Neural progenitor cell (in vitro differentiated cells): ENCODE data around the gene TUBA8.

Source experiments
- EZH2 ChIP-seq: fragments of 200-600 bp; sonication (generic); IDR thresholded peaks from 2 replicates; pipeline ENCODE4 v1.6.1; 2017; ENCODE audit warnings: antibody characterized with exemption, mild to moderate bottlenecking, moderate library complexity
- EZH2phosphoT487 ChIP-seq: fragments of 200-600 bp; sonication (generic); IDR thresholded peaks from 2 replicates; pipeline ENCODE4 v1.6.1; 2017; ENCODE audit warnings: antibody characterized with exemption
- TF ChIP-seq, protein P1 (sequence below): fragments of 200-600 bp; sonication (generic); IDR thresholded peaks from 2 replicates; pipeline ENCODE4 v1.5.1; 2017; ENCODE audit warnings: antibody characterized with exemption, mild to moderate bottlenecking

DNA sequence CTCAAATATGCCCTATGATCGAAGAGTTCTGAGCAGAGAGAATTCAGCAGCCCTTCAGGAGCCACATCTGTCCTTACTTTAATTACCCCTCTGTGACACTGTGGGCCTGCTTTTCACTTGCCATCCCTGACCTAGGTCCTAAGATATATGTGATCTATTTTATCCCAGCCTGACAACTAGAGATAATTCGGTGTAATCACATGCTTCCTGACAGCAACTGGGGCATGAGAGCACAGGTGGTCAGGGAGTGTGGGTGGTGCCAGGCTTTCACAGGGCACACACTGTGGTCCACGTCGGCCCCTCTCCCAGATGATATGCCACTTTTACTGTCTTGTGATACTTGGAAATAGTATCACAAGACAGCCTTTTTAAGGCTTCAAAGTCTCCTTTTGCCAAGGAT, 3.9 kb downstream of the TUBA8 start:
- TF ChIP-seq, protein P1, sequence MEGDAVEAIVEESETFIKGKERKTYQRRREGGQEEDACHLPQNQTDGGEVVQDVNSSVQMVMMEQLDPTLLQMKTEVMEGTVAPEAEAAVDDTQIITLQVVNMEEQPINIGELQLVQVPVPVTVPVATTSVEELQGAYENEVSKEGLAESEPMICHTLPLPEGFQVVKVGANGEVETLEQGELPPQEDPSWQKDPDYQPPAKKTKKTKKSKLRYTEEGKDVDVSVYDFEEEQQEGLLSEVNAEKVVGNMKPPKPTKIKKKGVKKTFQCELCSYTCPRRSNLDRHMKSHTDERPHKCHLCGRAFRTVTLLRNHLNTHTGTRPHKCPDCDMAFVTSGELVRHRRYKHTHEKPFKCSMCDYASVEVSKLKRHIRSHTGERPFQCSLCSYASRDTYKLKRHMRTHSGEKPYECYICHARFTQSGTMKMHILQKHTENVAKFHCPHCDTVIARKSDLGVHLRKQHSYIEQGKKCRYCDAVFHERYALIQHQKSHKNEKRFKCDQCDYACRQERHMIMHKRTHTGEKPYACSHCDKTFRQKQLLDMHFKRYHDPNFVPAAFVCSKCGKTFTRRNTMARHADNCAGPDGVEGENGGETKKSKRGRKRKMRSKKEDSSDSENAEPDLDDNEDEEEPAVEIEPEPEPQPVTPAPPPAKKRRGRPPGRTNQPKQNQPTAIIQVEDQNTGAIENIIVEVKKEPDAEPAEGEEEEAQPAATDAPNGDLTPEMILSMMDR: no peak
- TF ChIP-seq EZH2 (no peak), EZH2phosphoT487 (no peak)
